Activated CD4-positive, alpha-beta T cell treated with anti-CD3 and anti-CD28 coated beads for 24 hours (primary cell): ENCODE data around the gene KMT2C.

Experiments
- DNase-seq, 2 donors: peaks; one replicate each; pipeline ENCODE4 v3.0.0-alpha.2; 2020; ENCODE audit warnings: low read depth in 2 of 2

KMT2C gene

GRCh38 chr7:152203095-152203494 lies 232.7 kb downstream of the KMT2C start:
- DNase-seq, result no peak

DNA sequence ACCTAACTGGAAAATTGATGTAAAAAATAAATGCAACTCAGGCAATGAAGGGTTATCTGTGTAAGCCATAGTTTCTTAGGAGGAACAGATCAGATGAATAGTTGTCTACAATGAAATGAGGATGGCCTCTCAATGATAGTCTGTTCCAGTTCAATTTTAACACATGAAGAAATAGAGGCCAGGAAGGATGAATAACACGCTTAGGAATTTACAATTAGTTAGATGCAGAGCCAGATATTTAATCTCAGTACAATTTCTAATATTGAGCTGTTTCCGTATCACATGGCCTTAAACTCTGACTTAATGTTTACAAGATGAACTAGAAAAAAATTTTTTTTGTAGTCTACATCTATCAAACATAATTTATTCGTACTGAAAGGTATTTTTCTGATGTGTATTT lies 233.7 kb downstream of the KMT2C start:
- DNase-seq, result no peak

GRCh38 chr7:152200395-152200794 lies 235.4 kb downstream of the KMT2C start:
- DNase-seq, result no peak

- DNase-seq, result no peak
Measured at GRCh38 chr7:152196391-152196790, 239.4 kb downstream of the KMT2C start.

GRCh38 chr7:152193880-152194279 lies 241.9 kb downstream of the KMT2C start:
- DNase-seq, result no peak

DNA sequence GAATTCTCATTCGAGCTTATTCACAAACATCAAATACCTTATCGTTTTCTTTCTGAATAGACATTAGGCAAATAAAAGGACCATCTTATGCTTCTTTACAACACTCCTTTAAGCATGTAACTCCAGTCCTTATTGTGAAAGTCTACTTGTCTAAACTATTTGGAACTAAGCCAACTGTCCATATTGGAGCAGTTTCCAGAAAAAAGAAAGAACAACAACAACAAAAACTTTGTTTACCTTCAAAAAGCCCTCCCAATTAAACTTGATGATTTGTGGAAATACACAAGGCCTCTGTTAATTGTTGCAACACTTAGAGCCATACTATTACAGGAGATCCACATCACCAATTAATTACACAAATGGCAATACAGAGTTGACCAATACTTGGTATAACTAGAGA lies 246.7 kb downstream of the KMT2C start:
- DNase-seq, result no peak

DNA sequence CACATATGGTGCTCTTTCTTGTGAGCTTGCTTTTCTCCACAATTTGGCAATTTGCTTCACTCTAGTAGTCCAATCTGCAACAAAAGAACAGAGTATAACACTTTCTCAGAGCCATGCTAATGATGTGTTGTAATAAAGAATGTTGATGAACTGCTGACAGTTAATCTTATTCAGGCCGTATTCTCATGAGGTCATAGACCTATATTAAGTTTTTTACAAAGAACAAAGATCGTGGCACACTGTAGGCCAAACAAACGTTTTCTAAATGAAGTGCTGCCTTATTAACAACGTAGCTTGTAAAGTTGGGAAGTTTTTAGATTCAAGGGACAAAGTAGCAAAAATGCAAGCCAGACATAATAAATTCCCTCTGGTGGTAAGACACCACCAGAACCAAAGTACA lies 250.2 kb downstream of the KMT2C start:
- DNase-seq, result no peak

GRCh38 chr7:152180587-152180986 lies 255.2 kb downstream of the KMT2C start:
- DNase-seq, result no peak

DNA sequence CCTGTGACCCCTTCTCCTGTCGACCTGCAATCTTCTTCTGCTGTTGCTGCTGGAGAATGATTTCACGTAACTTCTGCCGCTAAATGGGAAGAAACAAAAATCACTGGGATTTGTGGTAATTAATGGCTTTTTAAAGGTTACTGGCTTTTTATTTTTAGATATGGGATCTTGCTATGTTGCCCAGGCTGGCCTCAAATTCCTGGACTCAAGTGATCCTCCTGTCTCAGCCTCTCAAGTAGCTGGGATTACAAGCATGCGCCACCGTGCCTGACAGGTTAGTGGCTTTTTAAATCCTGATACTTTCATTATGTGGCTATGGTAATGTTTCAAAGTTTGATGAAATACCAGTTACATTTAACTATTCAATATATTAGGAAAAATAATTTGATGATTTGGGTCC lies 255.8 kb downstream of the KMT2C start:
- no peak for DNase-seq

DNA sequence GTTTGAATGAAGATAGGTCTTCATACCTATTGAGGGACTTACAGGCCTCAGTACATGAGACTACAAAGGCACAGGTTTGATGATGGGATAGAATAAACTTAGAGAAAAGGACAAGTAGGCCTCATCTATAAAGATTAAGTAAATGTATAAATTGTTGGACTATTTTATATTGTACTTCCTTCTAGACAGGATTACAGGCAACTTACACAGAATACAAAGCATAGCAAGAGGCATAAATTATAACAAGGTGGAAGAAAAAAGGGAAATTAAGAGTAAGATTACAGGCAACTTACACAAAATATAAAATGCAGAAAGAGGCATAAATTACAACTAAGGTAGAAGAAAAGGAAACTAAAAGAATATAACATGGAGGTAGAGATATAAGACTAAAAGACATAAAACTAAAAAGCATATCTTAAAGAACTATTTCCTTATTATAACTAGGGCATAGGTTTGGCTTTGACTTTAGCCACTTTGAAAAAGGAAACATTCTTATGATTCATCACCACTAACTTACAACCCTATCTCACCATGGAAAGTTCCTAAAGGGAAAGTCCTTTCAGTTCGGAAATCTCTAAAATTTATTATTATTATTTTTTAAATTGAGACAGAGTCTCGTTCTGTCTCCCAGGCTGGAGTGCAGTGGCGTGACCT lies 257.3 kb downstream of the KMT2C start:
- DNase-seq, result no peak

DNA sequence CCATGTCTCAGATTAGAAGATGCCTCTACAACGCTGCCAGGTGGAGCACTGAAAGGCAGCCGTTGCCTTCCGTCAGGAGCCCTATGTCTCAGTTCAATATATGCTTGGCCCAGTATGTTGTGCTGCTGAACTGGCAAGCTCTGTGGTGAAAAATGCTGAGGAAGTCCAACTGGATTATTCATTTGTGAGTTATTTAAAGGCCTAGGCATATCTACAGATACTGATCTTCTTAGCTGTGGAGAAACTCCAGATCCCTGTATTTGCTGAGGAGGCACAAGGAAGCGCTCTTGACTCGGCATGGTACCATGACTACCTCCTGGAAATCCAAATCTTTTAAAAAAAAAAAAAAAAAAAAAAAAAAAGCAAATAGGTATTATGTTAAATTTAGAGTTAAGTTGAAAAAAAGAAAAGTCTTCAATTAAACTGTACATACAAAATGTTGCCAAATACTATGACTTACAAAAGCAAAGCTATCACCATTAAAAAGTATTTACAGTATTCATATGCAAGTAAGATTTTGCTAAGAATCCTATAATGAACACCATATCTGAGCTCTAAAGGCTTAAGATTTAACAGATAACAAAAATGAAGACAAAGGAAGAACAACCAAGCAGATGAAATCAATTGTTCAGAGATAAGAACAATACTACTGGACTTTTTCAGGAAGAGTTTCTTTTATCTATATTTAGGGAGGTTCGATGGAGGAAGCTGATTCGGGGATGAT lies 258.0 kb downstream of the KMT2C start:
- no peak for DNase-seq

DNA sequence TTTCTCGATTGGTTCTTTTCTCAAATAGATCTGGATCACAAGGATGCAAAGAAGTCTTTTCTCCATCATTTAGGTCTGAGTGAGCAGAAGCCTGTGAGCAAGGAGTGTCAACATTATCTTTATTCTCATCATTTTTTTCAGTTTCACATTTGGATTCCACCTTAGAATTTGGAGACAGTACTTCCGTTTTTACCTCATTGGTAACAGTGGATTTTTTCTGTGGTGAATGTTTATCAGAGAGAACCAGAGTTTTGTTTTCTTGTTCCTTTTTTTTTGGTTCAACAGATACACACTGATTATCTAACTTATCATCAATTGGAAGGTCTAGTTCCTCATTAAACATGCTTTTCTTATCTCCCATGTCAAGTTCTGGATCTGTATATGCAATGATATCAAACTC lies 259.0 kb downstream of the KMT2C start:
- no peak for DNase-seq

DNA sequence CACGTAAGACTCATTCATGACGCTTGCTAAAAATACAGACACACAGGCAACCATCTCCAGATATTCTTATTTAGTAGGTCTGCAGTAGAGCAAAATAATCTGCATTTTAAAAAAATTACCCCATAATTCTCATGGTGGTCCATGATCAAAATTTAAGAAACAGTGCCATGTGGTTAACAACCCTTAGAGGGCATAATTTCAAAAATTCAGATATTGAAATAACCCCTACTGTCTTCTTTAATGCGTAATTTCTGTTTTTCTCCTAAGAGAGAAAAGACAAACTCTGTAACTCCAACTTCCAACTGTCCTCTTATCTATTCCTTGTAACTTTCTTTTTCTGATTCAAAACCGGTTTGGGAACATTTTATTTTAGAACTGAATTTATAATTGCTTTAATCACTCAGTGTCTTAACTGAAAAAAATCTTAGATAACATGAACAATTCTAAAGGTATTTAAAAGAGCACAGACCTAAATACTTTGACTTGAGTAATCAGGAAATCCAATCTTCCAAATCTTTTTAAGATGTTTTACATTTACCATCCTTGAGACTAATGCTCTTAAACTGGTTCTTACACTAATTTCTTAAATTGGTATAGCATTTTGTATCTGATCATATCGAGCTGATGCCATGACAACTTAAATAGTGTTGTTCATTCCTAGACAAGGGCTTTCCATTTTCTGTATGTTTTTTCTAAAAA lies 262.3 kb downstream of the KMT2C start:
- no peak for DNase-seq

DNA sequence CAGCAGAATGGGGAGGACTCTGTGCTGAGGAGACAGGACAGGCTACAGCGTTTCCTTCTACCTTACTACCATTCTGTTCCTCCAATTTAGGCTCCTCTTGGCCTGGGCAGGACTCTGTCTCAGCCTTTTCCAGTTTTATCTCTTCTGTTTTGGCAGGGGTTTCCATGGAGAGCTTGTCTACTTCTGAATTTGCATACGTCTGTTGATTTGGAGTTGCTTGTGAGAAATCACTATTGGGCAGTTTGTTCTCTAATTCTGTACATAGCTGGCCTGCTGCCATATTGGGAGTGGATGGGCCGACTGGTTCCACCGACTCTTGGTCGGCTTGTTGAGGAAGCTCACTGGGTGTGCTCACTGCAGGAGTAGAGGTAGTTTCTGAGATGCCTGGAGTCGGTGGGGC lies 273.5 kb downstream of the KMT2C start:
- no peak for DNase-seq

DNA sequence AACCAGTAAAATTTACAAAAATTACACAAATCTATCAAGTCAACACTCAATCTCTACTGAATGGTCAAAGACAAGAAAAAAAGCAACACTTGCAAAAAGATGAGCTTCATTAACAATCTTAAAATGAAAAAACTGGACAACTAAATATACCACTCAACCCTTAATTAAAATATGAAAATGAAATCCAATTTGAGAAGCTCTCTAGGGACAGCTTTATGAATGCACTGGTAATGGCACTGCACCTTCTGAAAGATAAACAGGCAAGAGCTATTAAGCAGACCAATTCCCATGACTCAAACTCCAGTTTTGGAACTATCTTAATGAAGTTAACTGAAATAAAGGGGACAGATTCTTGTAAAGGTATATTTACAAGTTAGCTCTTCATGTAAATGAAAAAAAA lies 274.6 kb downstream of the KMT2C start:
- no peak for DNase-seq

DNA sequence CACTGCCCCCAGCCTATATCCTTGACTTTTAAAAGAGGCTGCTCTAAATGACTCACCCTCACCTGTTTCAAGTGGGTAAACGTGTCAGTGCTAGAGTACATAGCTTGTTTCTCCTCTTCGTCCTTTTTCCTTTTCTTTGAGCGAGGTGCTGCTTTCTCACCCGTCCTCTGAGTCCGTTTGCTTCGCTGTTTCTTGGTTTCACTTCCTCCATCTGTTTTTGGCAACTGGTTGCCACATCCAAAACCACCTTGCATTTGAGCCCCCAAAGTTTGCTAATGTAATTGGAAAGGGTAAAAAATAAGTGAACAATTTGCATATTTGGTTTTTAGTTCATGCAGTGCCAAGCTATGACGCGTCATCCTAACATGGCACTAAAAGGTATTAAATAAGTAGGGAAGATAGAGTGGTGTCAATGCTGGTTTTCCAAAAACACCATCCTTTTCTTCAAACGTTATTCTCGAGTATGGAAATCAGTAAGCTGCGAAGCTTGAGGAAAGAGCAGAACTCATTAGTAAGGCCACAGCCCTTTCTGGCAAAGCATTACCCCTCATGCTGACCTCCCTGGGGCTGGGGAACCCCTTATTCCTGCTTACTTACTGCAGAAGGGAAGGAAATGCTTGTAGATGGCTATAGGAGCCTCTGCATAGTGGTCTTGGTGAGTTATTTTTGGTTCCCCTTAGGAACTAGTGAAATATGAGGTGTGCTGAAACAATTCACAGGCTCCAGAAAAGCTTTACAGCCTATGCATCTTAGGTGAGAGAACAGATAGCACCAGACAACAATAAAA lies 276.8 kb downstream of the KMT2C start:
- no peak for DNase-seq

DNA sequence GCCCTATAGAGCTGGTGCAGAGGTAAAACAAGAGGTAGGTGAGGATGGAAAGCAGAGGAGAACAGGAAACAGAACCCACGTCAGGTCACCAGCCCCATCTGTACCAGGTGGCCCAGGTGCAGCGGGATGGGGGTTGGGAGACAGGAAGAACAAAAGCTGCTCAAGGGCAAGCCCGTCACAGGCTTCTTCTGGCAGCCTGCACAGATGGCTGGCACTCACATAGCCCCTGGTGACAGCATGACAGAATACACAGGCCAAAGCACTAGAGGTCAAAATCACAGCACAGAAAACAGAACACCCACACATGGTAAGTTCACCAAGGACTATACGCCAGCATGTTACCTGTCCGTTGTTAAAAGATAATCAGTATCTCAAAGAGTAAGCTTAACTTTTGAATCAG lies 283.5 kb downstream of the KMT2C start:
- DNase-seq, result no peak

DNA sequence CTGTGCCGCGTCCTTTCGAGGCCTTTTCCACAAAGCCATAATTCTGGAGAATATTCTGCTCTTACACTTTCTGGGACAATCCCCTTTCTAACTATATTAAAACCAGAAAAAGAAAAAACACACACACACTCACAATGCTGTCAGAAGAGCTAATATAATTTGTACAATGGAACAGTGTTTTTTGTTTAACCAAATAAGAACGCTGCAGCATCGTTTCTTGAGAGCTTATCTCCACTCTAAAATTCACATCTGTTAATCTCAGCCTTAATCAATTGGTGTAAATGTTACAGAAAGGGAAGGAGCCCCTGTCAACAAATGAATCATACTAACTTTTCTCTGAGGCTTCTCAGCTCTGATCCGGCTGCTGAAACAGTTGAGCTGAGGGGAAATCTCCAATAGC lies 286.4 kb downstream of the KMT2C start:
- DNase-seq, result no peak

DNA sequence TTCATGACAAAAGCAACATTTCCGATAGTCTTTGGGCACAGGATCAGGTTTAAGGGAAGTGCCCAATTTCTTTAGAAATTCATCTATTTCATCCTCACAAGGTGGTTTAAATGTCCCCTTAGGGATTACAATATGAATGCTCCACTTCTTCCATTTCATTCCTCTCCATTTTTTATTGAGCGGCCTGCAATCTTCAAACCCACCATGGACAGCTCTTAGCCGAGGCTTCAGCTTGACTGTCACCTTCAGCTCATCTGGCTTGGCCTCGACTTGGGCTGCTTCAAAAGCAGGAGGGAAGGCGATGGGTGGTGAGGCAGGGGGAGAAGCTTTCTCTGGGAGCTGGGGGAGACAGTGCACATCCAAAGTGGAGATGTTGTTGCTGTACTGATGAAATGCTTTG lies 287.1 kb downstream of the KMT2C start:
- no peak for DNase-seq

DNA sequence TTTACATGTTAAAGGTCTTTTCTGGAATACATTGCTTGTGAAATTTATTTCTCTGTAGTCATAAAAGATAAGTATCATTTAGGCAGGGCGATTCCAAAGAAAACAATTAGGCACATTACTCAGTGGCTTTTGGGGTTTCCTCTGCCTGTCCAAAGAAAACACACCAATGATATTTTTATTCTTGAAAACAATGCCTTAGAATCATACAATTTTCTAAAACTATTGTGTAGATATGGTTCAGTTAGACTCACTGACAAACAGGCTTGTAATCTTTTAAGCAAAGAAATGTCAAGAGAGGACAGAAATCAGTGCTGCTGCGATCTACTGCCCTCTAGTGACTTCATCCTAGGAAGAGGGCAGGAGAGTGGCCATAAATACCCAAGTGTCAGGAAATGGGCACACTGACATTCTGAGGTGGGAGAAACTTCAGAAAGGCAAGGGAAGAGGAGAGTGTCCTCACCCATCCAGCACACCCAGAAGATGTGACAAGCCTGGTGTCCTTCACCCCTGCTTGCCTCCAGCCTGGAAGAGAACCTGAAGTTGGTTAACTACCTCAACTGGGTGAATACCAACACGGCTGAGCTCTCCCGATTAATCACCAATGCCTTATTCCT lies 289.8 kb downstream of the KMT2C start:
- DNase-seq, result no peak

DNA sequence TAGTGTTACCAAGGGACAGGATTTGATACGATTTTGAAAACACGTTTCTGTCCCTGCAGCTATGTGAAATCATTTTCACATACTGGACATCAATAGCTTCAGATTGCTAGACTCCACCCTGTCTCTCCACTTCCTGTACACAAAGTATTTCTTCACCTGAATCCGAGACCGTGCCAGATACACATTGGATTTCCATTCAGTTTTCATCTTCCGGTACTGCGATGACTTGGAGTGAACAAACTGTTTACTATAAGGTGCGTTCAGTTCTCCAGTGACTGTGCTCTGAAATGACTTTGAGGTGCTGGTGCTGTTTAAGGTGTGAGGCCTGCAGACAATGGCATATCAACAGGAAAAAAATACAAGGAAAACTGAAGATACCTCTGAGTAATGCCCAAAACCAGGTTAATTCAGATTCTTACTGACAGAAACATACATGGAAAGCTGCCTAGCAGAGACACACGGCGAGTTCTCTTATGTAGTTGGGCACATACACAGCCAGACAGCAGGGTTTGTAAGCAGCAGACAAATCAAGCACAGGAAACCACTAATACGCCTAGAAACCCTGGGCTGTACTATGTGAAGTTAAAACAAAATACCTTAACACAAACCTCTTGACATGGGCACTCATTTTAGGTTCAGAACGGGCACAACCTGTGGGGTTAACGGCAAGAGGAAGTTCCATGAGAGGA lies 291.1 kb downstream of the KMT2C start:
- no peak for DNase-seq
